Upper lobe of left lung (tissue), 6 donors: Measurements from ENCODE around the gene GRIK3. TPM values are rescaled to one million over a fixed set of nuclear protein-coding genes. Genes with fewer than 3 reads are reported as not detected.

Experiments
- ATAC-seq, 2 donors: fragments of 200-7000 bp; cut with Tn5 transposase; one replicate each; pipeline ENCODE4 v1.9.1; 2022; ENCODE audit warnings: mild to moderate bottlenecking in 2 of 2, moderate library complexity in 2 of 2; ENCODE audit not compliant: low FRiP score in 2 of 2
- DNase-seq, 2 donors: peaks; one replicate each; pipeline ENCODE4 v3.0.0-alpha.2; 2019 to 2020
- H3K27ac ChIP-seq, 4 donors: fragments of 200-600 bp; sonication (generic); one replicate each; pipeline ENCODE4 v1.5.1; 2016 to 2019
- H3K27me3 ChIP-seq, 4 donors: fragments of 200-600 bp; sonication (generic); one replicate each; pipeline ENCODE4 v1.5.1; 2017 to 2019
- H3K36me3 ChIP-seq, 4 donors: fragments of 200-600 bp; sonication (generic); one replicate each; pipeline ENCODE4 v1.5.1; 2016 to 2019
- H3K4me1 ChIP-seq, 4 donors: fragments of 200-600 bp; sonication (generic); one replicate each; pipeline ENCODE4 v1.5.1; 2018 to 2019
- H3K4me3 ChIP-seq, 4 donors: fragments of 200-600 bp; sonication (generic); one replicate each; pipeline ENCODE4 v1.5.1; 2017 to 2019; ENCODE audit warnings: mild to moderate bottlenecking in 2 of 4, moderate library complexity in 1 of 4
- H3K9me3 ChIP-seq, 4 donors: fragments of 200-600 bp; sonication (generic); one replicate each; pipeline ENCODE4 v1.5.1; 2018 to 2019
- CTCF ChIP-seq, 6 experiments: fragments of 450-650 bp in 4 of 6; fragments of 200-600 bp in 2 of 6; sonication (generic) in 2 of 6; IDR thresholded peaks; one replicate each; pipeline ENCODE4 v1.5.1; 2016 to 2019; ENCODE audit warnings: antibody characterized with exemption in 6 of 6
- EP300 ChIP-seq, 4 donors: sonication (generic); formaldehyde crosslinking; IDR thresholded peaks; one replicate each; pipeline ENCODE4 v1.5.1; 2017; ENCODE audit warnings: antibody characterized with exemption in 4 of 4, control low read depth in 2 of 4
- POLR2A ChIP-seq, 4 donors: fragments of 450-650 bp; IDR thresholded peaks; one replicate each; pipeline ENCODE4 v1.5.1; 2016 to 2017; ENCODE audit warnings: antibody characterized with exemption in 4 of 4, mild to moderate bottlenecking in 2 of 4
- POLR2AphosphoS5 ChIP-seq, 2 donors: sonication (generic); formaldehyde crosslinking; IDR thresholded peaks; one replicate each; pipeline ENCODE4 v1.5.1; 2017; ENCODE audit warnings: antibody characterized with exemption in 2 of 2
- WGBS, 2 donors: methylation state at CpG; one replicate each; pipeline ENCODE4 v1.1.5; 2017 to 2018; 5-methylcytosine and 5-hydroxymethylcytosine counted together
- total RNA-seq, 6 donors: library from RNA; depleted of rRNA in 4 of 6; stranded (reverse); fragments of >200 nt in 4 of 6; gene quantifications; one replicate each; pipeline versions ENCODE4 v1.1.0 to v1.2.1, GENCODE V29; 2016 to 2021
- donor health status: DM: no; HTN: no; CAD: no; lungs with moderate emphysema.
- donor health status: DM: no; HTN: yes; CAD: no; lungs with severe emphysema.

GRIK3 gene
- total RNA-seq, 6 donors from 2014 or later = 0.10 to 0.22 TPM; not detected in 4

GRCh38 chr1:36776256-36776655 is 258.1 kb downstream of the GRIK3 start:
- no peak overlapping the region for H3K4me3 ChIP-seq
- H3K27me3 ChIP-seq = peaks cover 0 to 3% (median 0%) of the 10 kb centered on the region in 4 donors
- no peaks in the 10 kb centered on the region for H3K4me1 ChIP-seq
- H3K9me3 ChIP-seq = no peaks in the 10 kb centered on the region
- TF ChIP-seq CTCF (IDR thresholded peaks at IDR 0.05) (no peak), EP300 (IDR thresholded peaks at IDR 0.05) (no peak), POLR2A (IDR thresholded peaks at IDR 0.05) (no peak)
- 54 to 57% methylated on average over 3 of the region's 3 CpGs for WGBS, 2 donors
- H3K27ac ChIP-seq = no peak overlapping the region
- ATAC-seq (no peak), DNase-seq (no peak)
- no peaks in the 10 kb centered on the region for H3K36me3 ChIP-seq

GRCh38 chr1:36775716-36776115 is 258.6 kb downstream of the GRIK3 start:
- no peak for DNase-seq
- H3K4me1 ChIP-seq = no peaks in the 10 kb centered on the region
- no peak overlapping the region for H3K4me3 ChIP-seq
- WGBS, 2 donors = 67 to 86% methylated on average over 2 of the region's 2 CpGs
- H3K27me3 ChIP-seq = peaks cover 0 to 3% (median 0%) of the 10 kb centered on the region in 4 donors
- no peak for ATAC-seq
- H3K36me3 ChIP-seq = no peaks in the 10 kb centered on the region
- H3K27ac ChIP-seq = no peak overlapping the region
- H3K9me3 ChIP-seq = no peaks in the 10 kb centered on the region
- TF ChIP-seq EP300 (IDR thresholded peaks at IDR 0.05) (no peak), CTCF (IDR thresholded peaks at IDR 0.05) (no peak), POLR2A (IDR thresholded peaks at IDR 0.05) (no peak), POLR2AphosphoS5 (IDR thresholded peaks at IDR 0.05) (no peak)

GRCh38 chr1:36773827-36774541 is 260.3 kb downstream of the GRIK3 start:
- H3K9me3 ChIP-seq = no peaks in the 10 kb centered on the region
- H3K4me3 ChIP-seq = no peak overlapping the region
- H3K4me1 ChIP-seq = no peaks in the 10 kb centered on the region
- no peak for TF ChIP-seq POLR2A (IDR thresholded peaks at IDR 0.05)
- TF ChIP-seq EP300 (IDR thresholded peaks at IDR 0.05) = no peak
- H3K27me3 ChIP-seq = peaks cover 0 to 3% (median 0%) of the 10 kb centered on the region in 4 donors
- WGBS, 2 donors = 81 to 86% methylated on average over 13 of the region's 13 CpGs
- H3K27ac ChIP-seq = no peak overlapping the region
- ATAC-seq = no peak
- no peaks in the 10 kb centered on the region for H3K36me3 ChIP-seq
- no peak for DNase-seq

- no peak overlapping the region for H3K4me3 ChIP-seq
- 76 to 82% methylated on average over 5 to 8 of the region's 8 CpGs for WGBS, 2 donors
- no peaks in the 10 kb centered on the region for H3K4me1 ChIP-seq
- DNase-seq = no peak
- H3K27me3 ChIP-seq = peaks cover 0 to 3% (median 0%) of the 10 kb centered on the region in 4 donors
- TF ChIP-seq CTCF (IDR thresholded peaks at IDR 0.05) (no peak), POLR2AphosphoS5 (IDR thresholded peaks at IDR 0.05) (no peak), POLR2A (IDR thresholded peaks at IDR 0.05) (no peak), EP300 (IDR thresholded peaks at IDR 0.05) (no peak)
- no peak overlapping the region for H3K27ac ChIP-seq
- no peaks in the 10 kb centered on the region for H3K36me3 ChIP-seq
- ATAC-seq = no peak
- H3K9me3 ChIP-seq = no peaks in the 10 kb centered on the region
These were observed 261.4 kb downstream of the GRIK3 start for GRCh38 chr1:36772647-36773495.

GRCh38 chr1:36771660-36772284 is 262.5 kb downstream of the GRIK3 start:
- H3K27ac ChIP-seq = no peak overlapping the region
- no peaks in the 10 kb centered on the region for H3K9me3 ChIP-seq
- no peak for ATAC-seq
- no peaks in the 10 kb centered on the region for H3K4me1 ChIP-seq
- peaks cover 0 to 3% (median 0%) of the 10 kb centered on the region in 4 donors for H3K27me3 ChIP-seq
- no peak overlapping the region for H3K4me3 ChIP-seq
- DNase-seq = peak in 1 of 2 donors; percentile 42
- no peak for TF ChIP-seq POLR2A (IDR thresholded peaks at IDR 0.05)
- 13 to 63% methylated on average over 4 to 17 of the region's 17 CpGs for WGBS, 2 donors
- H3K36me3 ChIP-seq = no peaks in the 10 kb centered on the region
